NB4 (cell line): ENCODE data around the gene CX3CR1.

ENCODE experiments used
- CTCF ChIP-seq: IDR thresholded peaks from one replicate; pipeline ENCODE4 v1.5.1; 2012; ENCODE audit warnings: low read depth, low read length
- MAX ChIP-seq: IDR thresholded peaks from 2 replicates; pipeline ENCODE4 v1.6.1; 2011; ENCODE audit warnings: low read depth, low read length

GRCh38 chr3:39299279-39299678 is 19.4 kb upstream of the CX3CR1 start:
- TF ChIP-seq MAX (no peak), CTCF (no peak)
